ENCODE data around the gene WDR87. TPM values are rescaled to one million over a fixed set of nuclear protein-coding genes. Genes with fewer than 3 reads are reported as not detected.

Gene WDR87
- total RNA-seq, 1 experiment from 2014 or later = not detected

DNA sequence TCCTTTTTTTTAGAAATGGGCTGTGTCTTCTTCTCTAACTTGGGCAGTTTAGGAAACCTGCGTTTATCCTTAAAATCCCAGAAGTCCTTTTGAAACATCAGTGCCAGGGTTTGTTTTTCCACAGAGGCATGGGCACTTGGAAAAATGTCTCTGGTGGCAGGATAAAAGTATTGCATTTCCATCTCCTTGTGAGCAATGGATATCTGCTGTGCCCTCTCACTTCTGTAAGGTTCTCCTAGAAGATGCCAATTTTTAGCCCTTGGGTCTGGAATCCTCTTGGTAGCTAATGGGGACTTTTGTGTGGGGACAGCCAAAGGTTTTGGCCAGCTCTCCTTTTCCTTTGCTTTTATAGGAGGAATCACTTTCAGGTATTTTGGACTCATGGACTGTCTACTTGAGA lies 21.0 kb downstream of the WDR87 start:
- peaks cover 12% of the 10 kb centered on the region; the same call in 1 of the 2 replicates for H3K9me3 ChIP-seq
- no peak overlapping the region for H3K4me3 ChIP-seq (ENCODE audit: low read depth, low read length)
- CTCF ChIA-PET = no interaction called here
- H3K27me3 Mint-ChIP-seq (ENCODE audit: insufficient read depth, unreplicated experiment) = no peaks in the 10 kb centered on the region
- no peak overlapping the region for H3K27ac Mint-ChIP-seq (ENCODE audit: unreplicated experiment)
- H3K4me1 ChIP-seq = no peaks in the 10 kb centered on the region
- no TSS peak for BruUV-seq (replicated peaks)
- H3K9me3 Mint-ChIP-seq (ENCODE audit: unreplicated experiment) = no peaks in the 10 kb centered on the region
- no peaks in the 10 kb centered on the region; the same call in 1 of the 2 replicates for H3K27me3 ChIP-seq (replicated peaks; ENCODE audit: control insufficient read depth, insufficient read depth, low read length)
- DNase-seq = no peak
- no peaks in the 10 kb centered on the region for H3K4me1 Mint-ChIP-seq (ENCODE audit: low read depth, unreplicated experiment)
- TF ChIP-seq, protein P1, sequence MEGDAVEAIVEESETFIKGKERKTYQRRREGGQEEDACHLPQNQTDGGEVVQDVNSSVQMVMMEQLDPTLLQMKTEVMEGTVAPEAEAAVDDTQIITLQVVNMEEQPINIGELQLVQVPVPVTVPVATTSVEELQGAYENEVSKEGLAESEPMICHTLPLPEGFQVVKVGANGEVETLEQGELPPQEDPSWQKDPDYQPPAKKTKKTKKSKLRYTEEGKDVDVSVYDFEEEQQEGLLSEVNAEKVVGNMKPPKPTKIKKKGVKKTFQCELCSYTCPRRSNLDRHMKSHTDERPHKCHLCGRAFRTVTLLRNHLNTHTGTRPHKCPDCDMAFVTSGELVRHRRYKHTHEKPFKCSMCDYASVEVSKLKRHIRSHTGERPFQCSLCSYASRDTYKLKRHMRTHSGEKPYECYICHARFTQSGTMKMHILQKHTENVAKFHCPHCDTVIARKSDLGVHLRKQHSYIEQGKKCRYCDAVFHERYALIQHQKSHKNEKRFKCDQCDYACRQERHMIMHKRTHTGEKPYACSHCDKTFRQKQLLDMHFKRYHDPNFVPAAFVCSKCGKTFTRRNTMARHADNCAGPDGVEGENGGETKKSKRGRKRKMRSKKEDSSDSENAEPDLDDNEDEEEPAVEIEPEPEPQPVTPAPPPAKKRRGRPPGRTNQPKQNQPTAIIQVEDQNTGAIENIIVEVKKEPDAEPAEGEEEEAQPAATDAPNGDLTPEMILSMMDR (IDR thresholded peaks at IDR 0.05; ENCODE audit: insufficient read depth in 1 of 2, low read depth in 1 of 2, low read length in 1 of 2, severe bottlenecking in 1 of 2, unreplicated experiment in 1 of 2) = no peak
- intact Hi-C loops (cut with micrococcal nuclease; ENCODE audit: unreplicated experiment) = no loop called here
- H3K36me3 Mint-ChIP-seq (ENCODE audit: insufficient read depth, unreplicated experiment) = no peaks in the 10 kb centered on the region
- H3K36me3 ChIP-seq (ENCODE audit: control insufficient read depth, insufficient read depth, low read length) = no peaks in the 10 kb centered on the region
- POLR2A ChIA-PET = no interaction called here
- H3K4me3 Mint-ChIP-seq (ENCODE audit: unreplicated experiment) = no peak overlapping the region

- no peak overlapping the region for H3K4me3 Mint-ChIP-seq (ENCODE audit: unreplicated experiment)
- POLR2A ChIA-PET = interaction anchor here (0.7 kb wide), 1 partner anchor 18 kb away, joined by 6 read pairs; no protein-coding TSS in a partner anchor
- H3K4me1 Mint-ChIP-seq (ENCODE audit: low read depth, unreplicated experiment) = no peaks in the 10 kb centered on the region
- DNase-seq = no peak
- H3K36me3 Mint-ChIP-seq (ENCODE audit: insufficient read depth, unreplicated experiment) = no peaks in the 10 kb centered on the region
- Histone ChIP-seq H3K36me3 (ENCODE audit: control insufficient read depth, insufficient read depth, low read length) (no peaks in the 10 kb centered on the region), H3K9me3 (peaks cover 3% of the 10 kb centered on the region; the same call in 1 of the 2 replicates), H3K4me1 (0 out of 2 replicates have a peak, but pooled peaks cover 4% of the 10 kb centered on the region), H3K27me3 (replicated peaks; ENCODE audit: control insufficient read depth, insufficient read depth, low read length) (no peaks in the 10 kb centered on the region), H3K4me3 (ENCODE audit: low read depth, low read length) (no peak overlapping the region)
- no peak overlapping the region for H3K27ac Mint-ChIP-seq (ENCODE audit: unreplicated experiment)
- peaks cover 9% of the 10 kb centered on the region for H3K9me3 Mint-ChIP-seq (ENCODE audit: unreplicated experiment)
- intact Hi-C loops (cut with micrococcal nuclease; ENCODE audit: unreplicated experiment) = no loop called here
- BruUV-seq (replicated peaks) = no TSS peak
- no peaks in the 10 kb centered on the region for H3K27me3 Mint-ChIP-seq (ENCODE audit: insufficient read depth, unreplicated experiment)
- CTCF ChIA-PET = no interaction called here
- TF ChIP-seq, protein P1 (IDR thresholded peaks at IDR 0.05; ENCODE audit: insufficient read depth in 1 of 2, low read depth in 1 of 2, low read length in 1 of 2, severe bottlenecking in 1 of 2, unreplicated experiment in 1 of 2) = no peak
Observed at GRCh38 chr19:37877147-37877546, 29.2 kb downstream of the WDR87 start.

DNA sequence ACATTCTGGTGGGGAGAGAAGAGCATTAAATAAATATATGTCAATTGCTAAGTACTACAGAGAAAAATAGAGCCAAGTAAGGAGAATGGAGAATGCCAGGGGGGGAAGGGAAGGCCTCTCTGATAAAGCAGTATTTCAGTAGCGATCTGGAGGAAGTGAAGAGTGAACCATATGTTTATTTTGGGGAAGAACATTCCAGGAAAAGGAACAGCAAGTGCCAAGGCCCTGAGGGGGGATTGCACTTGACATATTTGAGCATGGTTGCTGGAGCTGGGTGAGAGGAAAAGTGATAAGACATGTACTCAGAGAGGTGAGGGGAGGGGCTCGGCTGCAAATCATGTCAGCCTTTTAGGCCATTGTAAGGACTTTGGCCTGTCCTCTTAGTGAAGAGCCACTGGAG lies 30.4 kb downstream of the WDR87 start:
- no peaks in the 10 kb centered on the region for H3K4me1 Mint-ChIP-seq (ENCODE audit: low read depth, unreplicated experiment)
- H3K36me3 Mint-ChIP-seq (ENCODE audit: insufficient read depth, unreplicated experiment) = no peaks in the 10 kb centered on the region
- peaks cover 3% of the 10 kb centered on the region; the same call in 1 of the 2 replicates for H3K9me3 ChIP-seq
- H3K27me3 Mint-ChIP-seq (ENCODE audit: insufficient read depth, unreplicated experiment) = no peaks in the 10 kb centered on the region
- H3K27me3 ChIP-seq (replicated peaks; ENCODE audit: control insufficient read depth, insufficient read depth, low read length) = no peaks in the 10 kb centered on the region
- no peaks in the 10 kb centered on the region for H3K36me3 ChIP-seq (ENCODE audit: control insufficient read depth, insufficient read depth, low read length)
- no TSS peak for BruUV-seq (replicated peaks)
- intact Hi-C loops (cut with micrococcal nuclease; ENCODE audit: unreplicated experiment) = no loop called here
- TF ChIP-seq, protein P1 (IDR thresholded peaks at IDR 0.05; ENCODE audit: insufficient read depth in 1 of 2, low read depth in 1 of 2, low read length in 1 of 2, severe bottlenecking in 1 of 2, unreplicated experiment in 1 of 2) = no peak
- ChIA-PET CTCF (no interaction called here), POLR2A (no interaction called here)
- H3K4me3 ChIP-seq (ENCODE audit: low read depth, low read length) = no peak overlapping the region
- DNase-seq = no peak
- H3K4me1 ChIP-seq = 0 out of 2 replicates have a peak, but pooled peaks cover 4% of the 10 kb centered on the region
- no peak overlapping the region for H3K4me3 Mint-ChIP-seq (ENCODE audit: unreplicated experiment)
- no peak overlapping the region for H3K27ac Mint-ChIP-seq (ENCODE audit: unreplicated experiment)
- peaks cover 10% of the 10 kb centered on the region for H3K9me3 Mint-ChIP-seq (ENCODE audit: unreplicated experiment)
